Measurements from ENCODE around the gene INPP5K. TPM values are rescaled to one million over a fixed set of nuclear protein-coding genes. Genes with fewer than 3 reads are reported as not detected.

Gene INPP5K
- total RNA-seq, 5 donors from 2014 or later (not counting 1 experiment from before 2014, with no cell fraction given), result 91.1 to 184 (median 97.0) TPM

GRCh38 chr17:1471911-1472821 lies 44.2 kb downstream of the INPP5K start:
- no peak overlapping the region for H3K27ac Mint-ChIP-seq
- Histone ChIP-seq H3K4me3 (ENCODE audit: control insufficient read depth in 1 of 2, extremely low read depth in 1 of 2, low read length in 1 of 2) (no peak overlapping the region), H3K27me3 (replicated peaks in 1 of 2; ENCODE audit: control insufficient read depth in 2 of 2, extremely low read depth in 1 of 2, insufficient read depth in 2 of 2, low read length in 1 of 2) (peaks cover 0 to 3% of the 10 kb centered on the region in 2 experiments), H3K27ac (ENCODE audit: low read length) (no peak overlapping the region), H3K36me3 (ENCODE audit: control insufficient read depth in 2 of 2, extremely low read depth in 1 of 2, insufficient read depth in 1 of 2, low read length in 1 of 2) (no peaks in the 10 kb centered on the region), H3K9me3 (no peaks in the 10 kb centered on the region), H3K4me1 (ENCODE audit: control insufficient read depth in 1 of 2, extremely low read depth in 1 of 2, insufficient read depth in 2 of 2, low read length in 2 of 2) (peaks cover 9 to 16% of the 10 kb centered on the region in 2 experiments)
- no peaks in the 10 kb centered on the region for H3K9me3 Mint-ChIP-seq
- H3K4me3 Mint-ChIP-seq, result no peak overlapping the region
- ChIA-PET POLR2A (no interaction called here), CTCF (no interaction called here)
- H3K36me3 Mint-ChIP-seq, result peaks cover 18% of the 10 kb centered on the region
- peaks cover 14 to 19% (median 17%) of the 10 kb centered on the region in 3 donors for H3K4me1 Mint-ChIP-seq
- DNase-seq, result no peak
- 96% methylated on average over 35 of the region's 42 CpGs for WGBS (ENCODE audit: insufficient coverage)
- no peaks in the 10 kb centered on the region for H3K27me3 Mint-ChIP-seq
- ATAC-seq (replicated peaks in 1 of 4), result no peak

GRCh38 chr17:1471490-1471889 lies 44.9 kb downstream of the INPP5K start:
- DNase-seq (no peak), ATAC-seq (replicated peaks in 1 of 4) (no peak)
- H3K4me1 Mint-ChIP-seq, result peaks cover 14 to 19% (median 17%) of the 10 kb centered on the region in 3 donors
- H3K4me3 Mint-ChIP-seq, result no peak overlapping the region
- H3K36me3 Mint-ChIP-seq, result peaks cover 18% of the 10 kb centered on the region
- ChIA-PET POLR2A (no interaction called here), CTCF (no interaction called here)
- no peaks in the 10 kb centered on the region for H3K27me3 Mint-ChIP-seq
- Histone ChIP-seq H3K4me1 (ENCODE audit: control insufficient read depth in 1 of 2, extremely low read depth in 1 of 2, insufficient read depth in 2 of 2, low read length in 2 of 2) (peaks cover 9 to 16% of the 10 kb centered on the region in 2 experiments), H3K4me3 (ENCODE audit: control insufficient read depth in 1 of 2, extremely low read depth in 1 of 2, low read length in 1 of 2) (no peak overlapping the region), H3K9me3 (no peaks in the 10 kb centered on the region), H3K36me3 (ENCODE audit: control insufficient read depth in 2 of 2, extremely low read depth in 1 of 2, insufficient read depth in 1 of 2, low read length in 1 of 2) (no peaks in the 10 kb centered on the region), H3K27ac (ENCODE audit: low read length) (no peak overlapping the region), H3K27me3 (replicated peaks in 1 of 2; ENCODE audit: control insufficient read depth in 2 of 2, extremely low read depth in 1 of 2, insufficient read depth in 2 of 2, low read length in 1 of 2) (peaks cover 0 to 3% of the 10 kb centered on the region in 2 experiments)
- no peak overlapping the region for H3K27ac Mint-ChIP-seq
- no peaks in the 10 kb centered on the region for H3K9me3 Mint-ChIP-seq
- WGBS (ENCODE audit: insufficient coverage), result 97% methylated on average over 13 of the region's 15 CpGs

- CTCF ChIA-PET, result no interaction called here
Measured at GRCh38 chr17:1470755-1471462, 45.5 kb downstream of the INPP5K start.

GRCh38 chr17:1470071-1470754 lies 46.2 kb downstream of the INPP5K start:
- Histone ChIP-seq H3K4me1 (ENCODE audit: control insufficient read depth in 1 of 2, extremely low read depth in 1 of 2, insufficient read depth in 2 of 2, low read length in 2 of 2) (peaks cover 9 to 16% of the 10 kb centered on the region in 2 experiments), H3K27ac (ENCODE audit: low read length) (no peak overlapping the region), H3K9me3 (no peaks in the 10 kb centered on the region), H3K27me3 (replicated peaks in 1 of 2; ENCODE audit: control insufficient read depth in 2 of 2, extremely low read depth in 1 of 2, insufficient read depth in 2 of 2, low read length in 1 of 2) (peaks cover 0 to 3% of the 10 kb centered on the region in 2 experiments), H3K36me3 (ENCODE audit: control insufficient read depth in 2 of 2, extremely low read depth in 1 of 2, insufficient read depth in 1 of 2, low read length in 1 of 2) (no peaks in the 10 kb centered on the region), H3K4me3 (ENCODE audit: control insufficient read depth in 1 of 2, extremely low read depth in 1 of 2, low read length in 1 of 2) (no peak overlapping the region)
- peaks cover 14 to 19% (median 17%) of the 10 kb centered on the region in 3 donors for H3K4me1 Mint-ChIP-seq
- H3K27ac Mint-ChIP-seq, result no peak overlapping the region
- peaks cover 18% of the 10 kb centered on the region for H3K36me3 Mint-ChIP-seq
- DNase-seq (no peak), ATAC-seq (replicated peaks in 1 of 4) (no peak)
- WGBS (ENCODE audit: insufficient coverage), result 82% methylated on average over 30 of the region's 33 CpGs
- CTCF ChIA-PET, result no interaction called here
- H3K27me3 Mint-ChIP-seq, result no peaks in the 10 kb centered on the region
- POLR2A ChIA-PET, result interaction anchor here in 1 of 2 donors (0.7 kb wide), 1 partner anchor 23 kb away, joined by 3 read pairs; no protein-coding TSS in a partner anchor
- H3K9me3 Mint-ChIP-seq, result no peaks in the 10 kb centered on the region
- no peak overlapping the region for H3K4me3 Mint-ChIP-seq

More at GRCh38 chr17:1470755-1471462, 45.5 kb downstream of the INPP5K start:
- Mint-ChIP-seq H3K27ac (no peak overlapping the region), H3K4me1 (peaks cover 14 to 19% (median 17%) of the 10 kb centered on the region in 3 donors), H3K27me3 (no peaks in the 10 kb centered on the region), H3K36me3 (peaks cover 18% of the 10 kb centered on the region), H3K4me3 (no peak overlapping the region), H3K9me3 (no peaks in the 10 kb centered on the region)
- Histone ChIP-seq H3K9me3 (no peaks in the 10 kb centered on the region), H3K27me3 (replicated peaks in 1 of 2; ENCODE audit: control insufficient read depth in 2 of 2, extremely low read depth in 1 of 2, insufficient read depth in 2 of 2, low read length in 1 of 2) (peaks cover 0 to 3% of the 10 kb centered on the region in 2 experiments), H3K4me3 (ENCODE audit: control insufficient read depth in 1 of 2, extremely low read depth in 1 of 2, low read length in 1 of 2) (no peak overlapping the region), H3K4me1 (ENCODE audit: control insufficient read depth in 1 of 2, extremely low read depth in 1 of 2, insufficient read depth in 2 of 2, low read length in 2 of 2) (peaks cover 9 to 16% of the 10 kb centered on the region in 2 experiments), H3K27ac (ENCODE audit: low read length) (no peak overlapping the region), H3K36me3 (ENCODE audit: control insufficient read depth in 2 of 2, extremely low read depth in 1 of 2, insufficient read depth in 1 of 2, low read length in 1 of 2) (no peaks in the 10 kb centered on the region)
- 96% methylated on average over 16 of the region's 25 CpGs for WGBS (ENCODE audit: insufficient coverage)
- POLR2A ChIA-PET, result no interaction called here
- no peak for ATAC-seq (replicated peaks in 1 of 4)
- DNase-seq, result no peak

- Histone ChIP-seq H3K36me3 (ENCODE audit: control insufficient read depth in 2 of 2, extremely low read depth in 1 of 2, insufficient read depth in 1 of 2, low read length in 1 of 2) (no peaks in the 10 kb centered on the region), H3K27me3 (replicated peaks in 1 of 2; ENCODE audit: control insufficient read depth in 2 of 2, extremely low read depth in 1 of 2, insufficient read depth in 2 of 2, low read length in 1 of 2) (peaks cover 0 to 3% of the 10 kb centered on the region in 2 experiments), H3K9me3 (no peaks in the 10 kb centered on the region), H3K27ac (ENCODE audit: low read length) (no peak overlapping the region), H3K4me3 (ENCODE audit: control insufficient read depth in 1 of 2, extremely low read depth in 1 of 2, low read length in 1 of 2) (no peak overlapping the region), H3K4me1 (ENCODE audit: control insufficient read depth in 1 of 2, extremely low read depth in 1 of 2, insufficient read depth in 2 of 2, low read length in 2 of 2) (peaks cover 9 to 13% of the 10 kb centered on the region in 2 experiments)
- H3K4me1 Mint-ChIP-seq, result peaks cover 14 to 19% (median 17%) of the 10 kb centered on the region in 3 donors
- no peak for DNase-seq
- no peak overlapping the region for H3K4me3 Mint-ChIP-seq
- no peak overlapping the region for H3K27ac Mint-ChIP-seq
- no peak for ATAC-seq (replicated peaks in 1 of 4)
- H3K27me3 Mint-ChIP-seq, result no peaks in the 10 kb centered on the region
- POLR2A ChIA-PET, result interaction anchor here in 1 of 2 donors (0.7 kb wide), 1 partner anchor 22 kb away, joined by 3 read pairs; no protein-coding TSS in a partner anchor
- CTCF ChIA-PET, result no interaction called here
- WGBS (ENCODE audit: insufficient coverage), result 98% methylated on average over 15 of the region's 28 CpGs
- peaks cover 18% of the 10 kb centered on the region for H3K36me3 Mint-ChIP-seq
- H3K9me3 Mint-ChIP-seq, result no peaks in the 10 kb centered on the region
Measured at GRCh38 chr17:1469231-1469852, 47.1 kb downstream of the INPP5K start.
